ENCODE measurements around the gene MYOT.
"Not testable (repeated sequence)": the region's sequence is repeated elsewhere in the genome, so short reads cannot be mapped to it uniquely, and the experiment has no call there.

GRCh38 chr5:137853165-137853564, 14.5 kb upstream of the MYOT start:
- TF ChIP-seq CTCF (IDR thresholded peaks at IDR 0.05; ENCODE audit: insufficient read depth, low read depth, low read length); EZH2 (IDR thresholded peaks at IDR 0.05; ENCODE audit: insufficient read depth, low read length): not testable (repeated sequence)
